Neural crest cell (in vitro differentiated cells): Measurements from ENCODE around the gene PAK5. TPM values are rescaled to one million over a fixed set of nuclear protein-coding genes. Genes with fewer than 3 reads are reported as not detected.

Experiments
- DNase-seq: peaks from one replicate; pipeline ENCODE4 v3.0.0; 2021; ENCODE audit warnings: low read depth, mixed read lengths, low spot score
- H3K27ac Mint-ChIP-seq: one replicate; pipeline ENCODE4 v1.8.0; 2021; ENCODE audit warnings: mild to moderate bottlenecking, mixed read lengths; ENCODE audit not compliant: unreplicated experiment
- H3K27me3 Mint-ChIP-seq: 2 replicates; pipeline ENCODE4 v1.8.0; 2021; ENCODE audit warnings: low read depth, mild to moderate bottlenecking, mixed read lengths
- H3K36me3 Mint-ChIP-seq: 2 replicates; pipeline ENCODE4 v1.8.0; 2021; ENCODE audit warnings: low read depth, mild to moderate bottlenecking, mixed read lengths
- H3K4me1 Mint-ChIP-seq: 2 replicates; pipeline ENCODE4 v1.8.0; 2021; ENCODE audit warnings: mixed read lengths
- H3K4me3 Mint-ChIP-seq: one replicate; pipeline ENCODE4 v1.8.0; 2021; ENCODE audit warnings: mild to moderate bottlenecking, mixed read lengths
- H3K9me3 Mint-ChIP-seq: 2 replicates; pipeline ENCODE4 v1.8.0; 2021; ENCODE audit warnings: mixed read lengths
- CTCF ChIP-seq: fragments of 200-600 bp; sonication (generic); conservative IDR thresholded peaks from 2 replicates; pipeline ENCODE4 v1.5.0; 2021; ENCODE audit warnings: antibody characterized with exemption, mild to moderate bottlenecking
- total RNA-seq: library from RNA; stranded (reverse); gene quantifications from 2 replicates; pipeline ENCODE4 v1.2.1, GENCODE V29; 2021

PAK5 gene
- total RNA-seq, 1 donor from 2014 or later: 1.8 TPM

- no peaks in the 10 kb centered on the region for H3K36me3 Mint-ChIP-seq
- no peak overlapping the region for H3K27ac Mint-ChIP-seq
- no peak for TF ChIP-seq CTCF
Observed at GRCh38 chr20:9837634-9838033, 1.2 kb downstream of the PAK5 start.

GRCh38 chr20:9835302-9835701, 3.6 kb downstream of the PAK5 start:
- Mint-ChIP-seq H3K27me3 (peaks cover 46% of the 10 kb centered on the region), H3K36me3 (no peaks in the 10 kb centered on the region), H3K4me3 (no peak overlapping the region), H3K27ac (no peak overlapping the region), H3K4me1 (peaks cover 7% of the 10 kb centered on the region), H3K9me3 (no peaks in the 10 kb centered on the region)
- DNase-seq: no peak
- TF ChIP-seq CTCF: no peak

More at GRCh38 chr20:9837634-9838033, 1.2 kb downstream of the PAK5 start:
- DNase-seq: no peak
- Mint-ChIP-seq H3K4me3 (peak overlapping the region; percentile 86), H3K4me1 (peaks cover 7% of the 10 kb centered on the region), H3K27me3 (peaks cover 49% of the 10 kb centered on the region), H3K9me3 (no peaks in the 10 kb centered on the region)

GRCh38 chr20:9831032-9831431, 7.8 kb downstream of the PAK5 start:
- no peaks in the 10 kb centered on the region for H3K4me1 Mint-ChIP-seq
- no peaks in the 10 kb centered on the region for H3K9me3 Mint-ChIP-seq
- H3K36me3 Mint-ChIP-seq: no peaks in the 10 kb centered on the region
- H3K27ac Mint-ChIP-seq: no peak overlapping the region
- no peak overlapping the region for H3K4me3 Mint-ChIP-seq
- no peak for DNase-seq
- peaks cover 24% of the 10 kb centered on the region for H3K27me3 Mint-ChIP-seq
- TF ChIP-seq CTCF: no peak

- Mint-ChIP-seq H3K9me3 (no peaks in the 10 kb centered on the region), H3K4me3 (no peak overlapping the region), H3K36me3 (no peaks in the 10 kb centered on the region), H3K4me1 (no peaks in the 10 kb centered on the region), H3K27ac (no peak overlapping the region), H3K27me3 (peaks cover 12% of the 10 kb centered on the region)
- no peak for DNase-seq
- TF ChIP-seq CTCF: no peak
Observed at GRCh38 chr20:9829835-9830234, 9.0 kb downstream of the PAK5 start.

GRCh38 chr20:9817654-9818053, 21.2 kb downstream of the PAK5 start:
- no peaks in the 10 kb centered on the region for H3K4me1 Mint-ChIP-seq
- no peak overlapping the region for H3K4me3 Mint-ChIP-seq
- no peaks in the 10 kb centered on the region for H3K36me3 Mint-ChIP-seq
- no peaks in the 10 kb centered on the region for H3K9me3 Mint-ChIP-seq
- DNase-seq: no peak
- no peak for TF ChIP-seq CTCF
- H3K27me3 Mint-ChIP-seq: no peaks in the 10 kb centered on the region
- H3K27ac Mint-ChIP-seq: no peak overlapping the region

GRCh38 chr20:9815632-9816031, 23.2 kb downstream of the PAK5 start:
- Mint-ChIP-seq H3K27me3 (peaks cover 6% of the 10 kb centered on the region), H3K9me3 (no peaks in the 10 kb centered on the region), H3K27ac (no peak overlapping the region), H3K4me3 (no peak overlapping the region), H3K36me3 (no peaks in the 10 kb centered on the region), H3K4me1 (no peaks in the 10 kb centered on the region)
- no peak for TF ChIP-seq CTCF
- DNase-seq: no peak
